ENCODE measurements around the gene CLEC11A. TPM values are rescaled to one million over a fixed set of nuclear protein-coding genes. Genes with fewer than 3 reads are reported as not detected.
A peak's percentile ranks its signal among the peaks of the same experiment; 100 is the strongest.

Gene CLEC11A
- total RNA-seq, 2 experiments from 2014 or later, result 2.0 to 4.5 TPM

DNA sequence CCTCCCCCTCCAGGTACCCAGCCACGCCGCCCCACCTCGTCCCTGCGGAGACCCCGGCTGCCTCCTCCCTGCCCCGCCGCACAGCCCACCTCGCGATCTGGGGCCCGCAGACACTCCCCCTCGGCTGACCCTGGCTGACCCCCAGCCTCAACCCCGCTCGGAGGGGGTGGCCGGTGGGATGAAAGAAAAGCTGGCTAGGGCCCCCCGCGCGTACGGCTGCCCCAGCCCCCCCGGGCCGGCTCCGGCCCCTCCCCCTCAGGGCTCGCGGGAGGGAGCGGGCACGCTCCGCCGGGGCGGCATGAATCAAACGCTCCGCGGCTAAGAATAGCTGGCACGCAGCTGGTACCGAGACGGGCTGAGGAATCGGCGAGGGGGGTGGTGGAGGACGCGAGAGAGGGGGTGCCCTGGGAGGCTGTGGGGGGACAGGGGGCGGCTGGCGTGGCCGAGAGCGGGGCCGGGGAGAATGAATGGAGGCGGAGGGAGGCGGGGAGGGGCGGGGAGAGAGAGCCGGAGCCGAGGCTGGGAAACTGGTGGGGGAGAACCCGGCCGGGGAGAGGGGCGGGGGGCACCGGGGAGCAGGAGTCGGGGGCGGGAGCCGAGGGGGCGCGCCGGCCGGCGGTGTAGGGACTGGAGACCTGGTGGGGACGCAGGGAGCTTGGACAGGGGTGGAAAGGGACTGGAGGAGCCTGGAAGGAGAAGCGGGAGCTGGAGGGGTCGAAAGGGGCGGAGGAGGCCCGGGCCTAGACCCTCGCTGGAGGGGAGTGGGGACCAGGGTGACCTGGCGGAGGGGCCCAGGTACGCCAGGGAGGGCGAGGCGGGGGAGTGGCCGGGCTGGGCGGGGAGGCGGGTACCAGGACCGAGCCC is 4.7 kb upstream of the CLEC11A start:
- peak overlapping the region; percentile 38 for H3K4me3 ChIP-seq (ENCODE audit: low read depth, low read length, poor library complexity, severe bottlenecking)
- H4K20me1 ChIP-seq (ENCODE audit: insufficient read depth, low read length), result no peaks in the 10 kb centered on the region
- no peak for TF ChIP-seq EZH2phosphoT487 (IDR thresholded peaks at IDR 0.05; ENCODE audit: borderline replicate concordance, low read depth, low read length)
- TF ChIP-seq, protein P1, sequence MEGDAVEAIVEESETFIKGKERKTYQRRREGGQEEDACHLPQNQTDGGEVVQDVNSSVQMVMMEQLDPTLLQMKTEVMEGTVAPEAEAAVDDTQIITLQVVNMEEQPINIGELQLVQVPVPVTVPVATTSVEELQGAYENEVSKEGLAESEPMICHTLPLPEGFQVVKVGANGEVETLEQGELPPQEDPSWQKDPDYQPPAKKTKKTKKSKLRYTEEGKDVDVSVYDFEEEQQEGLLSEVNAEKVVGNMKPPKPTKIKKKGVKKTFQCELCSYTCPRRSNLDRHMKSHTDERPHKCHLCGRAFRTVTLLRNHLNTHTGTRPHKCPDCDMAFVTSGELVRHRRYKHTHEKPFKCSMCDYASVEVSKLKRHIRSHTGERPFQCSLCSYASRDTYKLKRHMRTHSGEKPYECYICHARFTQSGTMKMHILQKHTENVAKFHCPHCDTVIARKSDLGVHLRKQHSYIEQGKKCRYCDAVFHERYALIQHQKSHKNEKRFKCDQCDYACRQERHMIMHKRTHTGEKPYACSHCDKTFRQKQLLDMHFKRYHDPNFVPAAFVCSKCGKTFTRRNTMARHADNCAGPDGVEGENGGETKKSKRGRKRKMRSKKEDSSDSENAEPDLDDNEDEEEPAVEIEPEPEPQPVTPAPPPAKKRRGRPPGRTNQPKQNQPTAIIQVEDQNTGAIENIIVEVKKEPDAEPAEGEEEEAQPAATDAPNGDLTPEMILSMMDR (conservative IDR thresholded peaks at IDR 0.05; ENCODE audit: low read length), result no peak
- no peak overlapping the region for H3K27ac ChIP-seq (ENCODE audit: low read depth, low read length, poor library complexity, severe bottlenecking)
- POLR2A ChIA-PET, result no interaction called here
- no peaks in the 10 kb centered on the region for H3K9me2 ChIP-seq (ENCODE audit: insufficient read depth, low read length)
- peaks cover 24% of the 10 kb centered on the region for H3K4me1 ChIP-seq (ENCODE audit: insufficient read depth, low read length, poor library complexity, severe bottlenecking)
- H3K4me2 ChIP-seq (ENCODE audit: low read length), result peak overlapping the region; percentile 55
- H3K79me2 ChIP-seq (ENCODE audit: insufficient read depth, low read depth, low read length), result no peaks in the 10 kb centered on the region
- no peak overlapping the region for H2AFZ ChIP-seq (ENCODE audit: low read length)
- H3K36me3 ChIP-seq (ENCODE audit: insufficient read depth, low read length), result no peaks in the 10 kb centered on the region
- CTCF ChIA-PET (ENCODE audit: unreplicated experiment), result no interaction called here
- intact Hi-C loops (cut with micrococcal nuclease; ENCODE audit: unreplicated experiment), result no loop called here
- no TSS peak for BruUV-seq (replicated peaks)
- DNase-seq (ENCODE audit: low spot score), result no peak
- H3K9me3 ChIP-seq (ENCODE audit: low read length), result no peaks in the 10 kb centered on the region

DNA sequence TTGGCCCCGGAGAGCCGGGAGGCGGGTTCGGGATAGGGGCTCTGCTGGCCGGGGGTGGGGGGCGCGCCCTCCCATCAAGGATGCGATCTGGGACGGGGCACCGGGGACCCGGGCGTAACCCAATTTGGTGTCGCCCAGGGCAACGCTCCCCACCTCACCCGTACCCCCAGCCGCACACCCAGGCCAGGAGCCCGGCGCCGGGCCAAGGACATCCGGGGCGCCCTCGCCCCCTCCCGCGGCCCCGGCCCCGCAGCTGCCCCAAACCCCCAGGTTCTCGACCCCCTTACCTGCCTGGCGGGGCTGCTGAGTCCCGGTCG is 4.1 kb upstream of the CLEC11A start:
- CTCF ChIA-PET (ENCODE audit: unreplicated experiment), result no interaction called here
- no peaks in the 10 kb centered on the region for H3K79me2 ChIP-seq (ENCODE audit: insufficient read depth, low read depth, low read length)
- DNase-seq (ENCODE audit: low spot score), result no peak
- H3K9me3 ChIP-seq (ENCODE audit: low read length), result no peaks in the 10 kb centered on the region
- H3K36me3 ChIP-seq (ENCODE audit: insufficient read depth, low read length), result no peaks in the 10 kb centered on the region
- BruUV-seq (replicated peaks), result no TSS peak
- H2AFZ ChIP-seq (ENCODE audit: low read length), result no peak overlapping the region
- intact Hi-C loops (cut with micrococcal nuclease; ENCODE audit: unreplicated experiment), result no loop called here
- 0 out of 2 replicates have a peak overlapping the region, but pooled peaks have one; percentile 55 for H3K4me2 ChIP-seq (ENCODE audit: low read length)
- H3K4me1 ChIP-seq (ENCODE audit: insufficient read depth, low read length, poor library complexity, severe bottlenecking), result peaks cover 21% of the 10 kb centered on the region
- TF ChIP-seq, protein P1 (conservative IDR thresholded peaks at IDR 0.05; ENCODE audit: low read length), result no peak
- H3K4me3 ChIP-seq (ENCODE audit: low read depth, low read length, poor library complexity, severe bottlenecking), result no peak overlapping the region
- no peaks in the 10 kb centered on the region for H4K20me1 ChIP-seq (ENCODE audit: insufficient read depth, low read length)
- H3K9me2 ChIP-seq (ENCODE audit: insufficient read depth, low read length), result no peaks in the 10 kb centered on the region
- POLR2A ChIA-PET, result no interaction called here
- H3K27ac ChIP-seq (ENCODE audit: low read depth, low read length, poor library complexity, severe bottlenecking), result no peak overlapping the region

DNA sequence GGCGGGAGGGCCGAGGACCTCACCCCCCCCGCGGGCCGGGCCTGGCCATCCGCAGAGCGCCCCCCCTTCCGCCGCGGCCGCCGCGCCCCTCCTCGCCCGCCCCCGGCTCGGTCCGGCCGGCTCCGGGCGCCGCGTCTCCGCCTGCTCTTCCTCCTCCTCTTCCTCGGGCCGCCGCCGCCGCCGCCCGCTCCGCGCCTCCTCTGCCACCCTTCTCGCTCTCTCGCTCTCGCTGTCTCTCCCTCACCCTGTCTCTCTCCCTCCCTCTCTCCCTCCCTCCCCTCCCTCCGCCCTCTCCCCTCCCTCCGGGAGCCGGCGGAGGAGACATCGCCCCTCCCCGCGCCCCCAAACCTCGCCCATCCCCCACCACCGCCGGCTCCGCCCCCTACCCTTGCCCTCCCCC is 3.6 kb upstream of the CLEC11A start, which contains the start of gene SHANK1:
SHANK1 (minus strand) TSS at position 237 of the 400 bp plus-strand sequence. CDS start 2,883 bp downstream, outside the sequence.
- BruUV-seq (replicated peaks), result no TSS peak
- intact Hi-C loops (cut with micrococcal nuclease; ENCODE audit: unreplicated experiment), result no loop called here
- no peaks in the 10 kb centered on the region for H3K9me2 ChIP-seq (ENCODE audit: insufficient read depth, low read length)
- H3K4me1 ChIP-seq (ENCODE audit: insufficient read depth, low read length, poor library complexity, severe bottlenecking), result peaks cover 21% of the 10 kb centered on the region
- no peak within 1 kb of the TSS for H3K27ac ChIP-seq (ENCODE audit: low read depth, low read length, poor library complexity, severe bottlenecking)
- no peaks in the 10 kb centered on the region for H3K9me3 ChIP-seq (ENCODE audit: low read length)
- peak within 1 kb of the TSS; percentile 55; the same call in 1 of the 2 replicates for H3K4me2 ChIP-seq (ENCODE audit: low read length)
- H3K36me3 ChIP-seq (ENCODE audit: insufficient read depth, low read length), result no peaks in the 10 kb centered on the region
- DNase-seq (ENCODE audit: low spot score), result no peak
- ChIA-PET POLR2A (no interaction called here), CTCF (ENCODE audit: unreplicated experiment) (no interaction called here)
- no peak within 1 kb of the TSS for H2AFZ ChIP-seq (ENCODE audit: low read length)
- TF ChIP-seq, protein P1 (conservative IDR thresholded peaks at IDR 0.05; ENCODE audit: low read length), result no peak
- TF ChIP-seq EZH2phosphoT487 (IDR thresholded peaks at IDR 0.05; ENCODE audit: borderline replicate concordance, low read depth, low read length), result no peak
- H4K20me1 ChIP-seq (ENCODE audit: insufficient read depth, low read length), result no peaks in the 10 kb centered on the region
- no peak within 1 kb of the TSS for H3K4me3 ChIP-seq (ENCODE audit: low read depth, low read length, poor library complexity, severe bottlenecking)
- H3K79me2 ChIP-seq (ENCODE audit: insufficient read depth, low read depth, low read length), result no peaks in the 10 kb centered on the region

Data from OCI-LY7 (cell line).